ENCODE data around the gene DDX17. TPM values are rescaled to one million over a fixed set of nuclear protein-coding genes. Genes with fewer than 3 reads are reported as not detected.

Gene DDX17
- total and polyA plus RNA-seq, 9 of the 15 experiments (the other 6 are each of a cell fraction or from before 2014, with no cell fraction given) = 17.6 to 421 (median 189) TPM

GRCh38 chr22:38484244-38484643 lies 21.9 kb downstream of the DDX17 start:
- H3K9me3 ChIP-seq (replicated peaks; ENCODE audit: control insufficient read depth, insufficient read depth, low read depth, low read length) = no peaks in the 10 kb centered on the region
- no peak overlapping the region for H2AFZ ChIP-seq (ENCODE audit: low read depth, low read length)
- no peak for FAIRE-seq
- no peak for DNase-seq (ENCODE audit: extremely low read depth in 1 of 4, low spot score in 3 of 4)
- H4K20me1 ChIP-seq (replicated peaks; ENCODE audit: control insufficient read depth, insufficient read depth, low read length) = no peaks in the 10 kb centered on the region
- ChIA-PET CTCF (ENCODE audit: low intra/inter-chr PET ratio) (no interaction called here), POLR2A (no interaction called here)
- H3K4me1 ChIP-seq (replicated peaks in 1 of 2; ENCODE audit: control insufficient read depth in 2 of 2, insufficient read depth in 2 of 2, low read length in 2 of 2) = no peaks in the 10 kb centered on the region
- peaks cover 82% of the 10 kb centered on the region for H3K36me3 ChIP-seq (ENCODE audit: control insufficient read depth, insufficient read depth, low read length)
- intact Hi-C loops (cut with micrococcal nuclease) (no loop called here), in situ Hi-C loops (cut with MboI) (no loop called here)
- no peak overlapping the region for H3K9ac ChIP-seq (ENCODE audit: insufficient read depth in 1 of 2, low read depth in 2 of 2, low read length in 2 of 2)
- peaks cover 3% of the 10 kb centered on the region for H3K9me1 ChIP-seq (ENCODE audit: control insufficient read depth, insufficient read depth, low read length)
- WGBS (ENCODE audit: insufficient coverage, low coverage, missing lambda C conversion rate) = 100% methylated on average over 1 of the region's 1 CpG
- no TSS peak for BruUV-seq (replicated peaks)
- H3K79me2 ChIP-seq (ENCODE audit: control insufficient read depth, insufficient read depth, low read length) = no peaks in the 10 kb centered on the region; the same call in 2 of the 3 replicates
- H3K27ac ChIP-seq (ENCODE audit: extremely low read depth, low read depth, low read length) = no peak overlapping the region
- H3K4me3 ChIP-seq = no peak overlapping the region
- no peaks in the 10 kb centered on the region for H3K27me3 ChIP-seq (ENCODE audit: control insufficient read depth in 2 of 2, insufficient read depth in 2 of 2, low read length in 2 of 2)
- no peak overlapping the region for H3K4me2 ChIP-seq (ENCODE audit: insufficient read depth, low read length)
- no peak for ATAC-seq
- TF ChIP-seq POLR3A (IDR thresholded peaks at IDR 0.05; ENCODE audit: borderline replicate concordance, extremely low read depth, insufficient read depth, insufficient read length) = no peak
- TF ChIP-seq PURB (CRISPR knock-in tag; IDR thresholded peaks at IDR 0.05; ENCODE audit: low read depth) = no peak
- TF ChIP-seq, protein P1, sequence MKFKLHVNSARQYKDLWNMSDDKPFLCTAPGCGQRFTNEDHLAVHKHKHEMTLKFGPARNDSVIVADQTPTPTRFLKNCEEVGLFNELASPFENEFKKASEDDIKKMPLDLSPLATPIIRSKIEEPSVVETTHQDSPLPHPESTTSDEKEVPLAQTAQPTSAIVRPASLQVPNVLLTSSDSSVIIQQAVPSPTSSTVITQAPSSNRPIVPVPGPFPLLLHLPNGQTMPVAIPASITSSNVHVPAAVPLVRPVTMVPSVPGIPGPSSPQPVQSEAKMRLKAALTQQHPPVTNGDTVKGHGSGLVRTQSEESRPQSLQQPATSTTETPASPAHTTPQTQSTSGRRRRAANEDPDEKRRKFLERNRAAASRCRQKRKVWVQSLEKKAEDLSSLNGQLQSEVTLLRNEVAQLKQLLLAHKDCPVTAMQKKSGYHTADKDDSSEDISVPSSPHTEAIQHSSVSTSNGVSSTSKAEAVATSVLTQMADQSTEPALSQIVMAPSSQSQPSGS (CRISPR knock-in tag; IDR thresholded peaks at IDR 0.05) = no peak
- TF ChIP-seq PCBP2 (IDR thresholded peaks at IDR 0.05; ENCODE audit: low read depth, low read length, poor library complexity, severe bottlenecking) = no peak
- TF ChIP-seq NCOA4 (IDR thresholded peaks at IDR 0.05; ENCODE audit: partially characterized antibody) = no peak
- no peak for TF ChIP-seq ZNF717 (CRISPR knock-in tag; IDR thresholded peaks at IDR 0.05)
- TF ChIP-seq, protein P2, sequence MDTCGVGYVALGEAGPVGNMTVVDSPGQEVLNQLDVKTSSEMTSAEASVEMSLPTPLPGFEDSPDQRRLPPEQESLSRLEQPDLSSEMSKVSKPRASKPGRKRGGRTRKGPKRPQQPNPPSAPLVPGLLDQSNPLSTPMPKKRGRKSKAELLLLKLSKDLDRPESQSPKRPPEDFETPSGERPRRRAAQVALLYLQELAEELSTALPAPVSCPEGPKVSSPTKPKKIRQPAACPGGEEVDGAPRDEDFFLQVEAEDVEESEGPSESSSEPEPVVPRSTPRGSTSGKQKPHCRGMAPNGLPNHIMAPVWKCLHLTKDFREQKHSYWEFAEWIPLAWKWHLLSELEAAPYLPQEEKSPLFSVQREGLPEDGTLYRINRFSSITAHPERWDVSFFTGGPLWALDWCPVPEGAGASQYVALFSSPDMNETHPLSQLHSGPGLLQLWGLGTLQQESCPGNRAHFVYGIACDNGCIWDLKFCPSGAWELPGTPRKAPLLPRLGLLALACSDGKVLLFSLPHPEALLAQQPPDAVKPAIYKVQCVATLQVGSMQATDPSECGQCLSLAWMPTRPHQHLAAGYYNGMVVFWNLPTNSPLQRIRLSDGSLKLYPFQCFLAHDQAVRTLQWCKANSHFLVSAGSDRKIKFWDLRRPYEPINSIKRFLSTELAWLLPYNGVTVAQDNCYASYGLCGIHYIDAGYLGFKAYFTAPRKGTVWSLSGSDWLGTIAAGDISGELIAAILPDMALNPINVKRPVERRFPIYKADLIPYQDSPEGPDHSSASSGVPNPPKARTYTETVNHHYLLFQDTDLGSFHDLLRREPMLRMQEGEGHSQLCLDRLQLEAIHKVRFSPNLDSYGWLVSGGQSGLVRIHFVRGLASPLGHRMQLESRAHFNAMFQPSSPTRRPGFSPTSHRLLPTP (IDR thresholded peaks at IDR 0.05; ENCODE audit: borderline replicate concordance, extremely low read depth, insufficient read length) = no peak
- TF ChIP-seq, protein P3, sequence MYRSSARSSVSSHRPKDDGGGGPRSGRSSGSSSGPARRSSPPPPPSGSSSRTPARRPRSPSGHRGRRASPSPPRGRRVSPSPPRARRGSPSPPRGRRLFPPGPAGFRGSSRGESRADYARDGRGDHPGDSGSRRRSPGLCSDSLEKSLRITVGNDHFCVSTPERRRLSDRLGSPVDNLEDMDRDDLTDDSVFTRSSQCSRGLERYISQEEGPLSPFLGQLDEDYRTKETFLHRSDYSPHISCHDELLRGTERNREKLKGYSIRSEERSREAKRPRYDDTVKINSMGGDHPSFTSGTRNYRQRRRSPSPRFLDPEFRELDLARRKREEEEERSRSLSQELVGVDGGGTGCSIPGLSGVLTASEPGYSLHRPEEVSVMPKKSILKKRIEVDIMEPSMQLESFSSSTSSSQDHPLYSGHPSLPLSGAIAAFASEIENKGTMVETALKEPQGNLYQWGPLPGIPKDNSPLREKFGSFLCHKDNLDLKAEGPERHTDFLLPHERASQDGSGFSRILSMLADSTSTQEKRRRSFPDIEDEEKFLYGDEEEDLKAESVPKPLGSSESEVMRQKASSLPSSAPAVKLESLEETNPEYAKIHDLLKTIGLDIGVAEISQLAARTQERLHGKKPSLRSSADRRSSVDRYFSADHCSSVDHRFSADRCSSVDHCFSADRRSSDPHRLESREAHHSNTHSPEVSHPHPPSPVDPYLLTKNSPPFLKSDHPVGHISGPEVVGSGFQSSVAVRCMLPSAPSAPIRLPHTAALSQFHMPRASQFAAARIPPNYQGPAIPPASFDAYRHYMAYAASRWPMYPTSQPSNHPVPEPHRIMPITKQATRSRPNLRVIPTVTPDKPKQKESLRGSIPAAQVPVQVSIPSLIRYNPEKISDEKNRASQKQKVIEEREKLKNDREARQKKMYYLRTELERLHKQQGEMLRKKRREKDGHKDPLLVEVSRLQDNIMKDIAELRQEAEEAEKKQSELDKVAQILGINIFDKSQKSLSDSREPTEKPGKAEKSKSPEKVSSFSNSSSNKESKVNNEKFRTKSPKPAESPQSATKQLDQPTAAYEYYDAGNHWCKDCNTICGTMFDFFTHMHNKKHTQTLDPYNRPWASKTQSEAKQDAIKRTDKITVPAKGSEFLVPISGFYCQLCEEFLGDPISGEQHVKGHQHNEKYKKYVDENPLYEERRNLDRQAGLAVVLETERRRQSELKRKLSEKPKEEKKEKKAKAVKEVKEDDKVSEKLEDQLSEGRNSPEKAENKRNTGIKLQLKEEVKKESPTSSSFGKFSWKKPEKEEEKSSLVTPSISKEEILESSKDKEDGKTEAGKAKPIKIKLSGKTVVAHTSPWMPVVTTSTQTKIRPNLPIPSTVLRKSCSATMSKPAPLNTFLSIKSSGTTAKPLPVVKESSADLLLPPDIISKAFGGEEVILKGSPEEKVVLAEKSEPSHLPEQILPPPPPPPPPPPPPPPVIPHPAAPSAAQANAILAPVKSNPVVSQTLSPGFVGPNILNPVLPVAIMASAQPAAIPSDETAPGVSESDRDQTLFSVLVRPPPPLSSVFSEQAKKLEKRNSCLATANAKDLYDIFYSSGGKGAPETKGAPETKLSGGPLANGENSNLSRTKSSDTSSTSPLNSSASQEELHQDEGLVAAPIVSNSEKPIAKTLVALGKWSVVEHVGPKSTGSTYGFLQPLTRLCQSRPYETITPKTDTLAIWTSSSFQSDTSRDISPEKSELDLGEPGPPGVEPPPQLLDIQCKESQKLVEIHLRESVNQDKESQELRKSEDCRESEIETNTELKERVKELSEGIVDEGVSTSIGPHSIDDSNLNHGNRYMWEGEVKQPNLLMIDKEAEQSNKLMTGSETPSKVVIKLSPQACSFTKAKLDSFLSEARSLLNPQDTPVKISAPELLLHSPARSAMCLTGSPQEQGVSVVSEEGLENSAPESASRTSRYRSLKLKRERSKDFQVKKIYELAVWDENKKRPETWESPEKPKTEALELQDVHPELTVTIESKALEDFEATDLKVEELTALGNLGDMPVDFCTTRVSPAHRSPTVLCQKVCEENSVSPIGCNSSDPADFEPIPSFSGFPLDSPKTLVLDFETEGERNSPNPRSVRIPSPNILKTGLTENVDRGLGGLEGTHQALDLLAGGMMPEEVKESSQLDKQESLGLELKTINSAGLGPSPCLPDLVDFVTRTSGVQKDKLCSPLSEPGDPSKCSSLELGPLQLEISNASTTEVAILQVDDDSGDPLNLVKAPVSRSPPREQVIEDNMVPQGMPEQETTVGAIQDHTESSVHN (IDR thresholded peaks at IDR 0.05; ENCODE audit: borderline replicate concordance in 1 of 2, low read depth in 1 of 2) = no peak
- TF ChIP-seq RBM14 (IDR thresholded peaks at IDR 0.05; ENCODE audit: borderline replicate concordance, insufficient read depth, low read depth, low read length) = no peak
